Fibroblast of lung (primary cell): Measurements from ENCODE around the gene KCNH2. TPM values are rescaled to one million over a fixed set of nuclear protein-coding genes. Genes with fewer than 3 reads are reported as not detected.

Experiments used
- DNase-seq, 2 donors: peaks; one replicate each; pipeline versions ENCODE4 v3.0.0 to v3.0.0-alpha.2; 2010; ENCODE audit warnings: low read depth in 2 of 2
- H2AFZ ChIP-seq: 2 replicates; pipeline ENCODE4 v1.5.1; 2012; ENCODE audit warnings: low read length, control low read depth, inconsistent platforms
- H3K27ac ChIP-seq: 2 replicates; pipeline ENCODE4 v1.5.1; 2011; ENCODE audit warnings: low read length, control low read depth; ENCODE audit not compliant: insufficient read depth
- H3K27me3 ChIP-seq: 2 replicates; pipeline ENCODE4 v1.5.1; 2011; ENCODE audit warnings: mild to moderate bottlenecking, low read length; ENCODE audit not compliant: control insufficient read depth, insufficient read depth
- H3K36me3 ChIP-seq: 2 replicates; pipeline ENCODE4 v1.5.1; 2011; ENCODE audit warnings: low read length; ENCODE audit not compliant: control insufficient read depth, insufficient read depth
- H3K4me1 ChIP-seq: 2 replicates; pipeline ENCODE4 v1.5.1; 2011; ENCODE audit warnings: low read length; ENCODE audit not compliant: control insufficient read depth, insufficient read depth; ENCODE audit errors: extremely low read depth
- H3K4me2 ChIP-seq: 2 replicates; pipeline ENCODE4 v1.5.1; 2011; ENCODE audit warnings: low read length, control low read depth; ENCODE audit not compliant: insufficient read depth; ENCODE audit errors: extremely low read depth
- H3K4me3 ChIP-seq, 4 experiments: fragments of 200-600 bp in 1 of 4; sonication (generic) in 1 of 4; replicated peaks in 1 of 4; 2 replicates each; pipeline ENCODE4 v1.5.1; 2011 to 2016; ENCODE audit warnings: low read length in 4 of 4, low read depth in 3 of 4, mild to moderate bottlenecking in 3 of 4, control low read depth in 2 of 4, inconsistent platforms in 1 of 4, mixed read lengths in 1 of 4; ENCODE audit not compliant: insufficient read depth in 1 of 4; ENCODE audit errors: control extremely low read depth in 1 of 4
- H3K79me2 ChIP-seq: 2 replicates; pipeline ENCODE4 v1.5.1; 2012; ENCODE audit warnings: mild to moderate bottlenecking, low read length, inconsistent platforms; ENCODE audit not compliant: control insufficient read depth, insufficient read depth
- H3K9ac ChIP-seq: 2 replicates; pipeline ENCODE4 v1.5.1; 2011; ENCODE audit warnings: mild to moderate bottlenecking, low read length, control low read depth; ENCODE audit not compliant: insufficient read depth
- H3K9me3 ChIP-seq: 2 replicates; pipeline ENCODE4 v1.5.1; 2012; ENCODE audit warnings: low read depth, low read length; ENCODE audit not compliant: control insufficient read depth, insufficient read depth
- H4K20me1 ChIP-seq: 2 replicates; pipeline ENCODE4 v1.5.1; 2011; ENCODE audit warnings: low read length; ENCODE audit not compliant: control insufficient read depth, insufficient read depth; ENCODE audit errors: extremely low read depth
- EZH2 ChIP-seq: IDR thresholded peaks from 2 replicates; pipeline ENCODE4 v1.5.1; 2012; ENCODE audit warnings: low read length, control low read depth, mild to moderate bottlenecking; ENCODE audit errors: missing control alignments
- polyA plus RNA-seq, 2 donors: library from polyadenylated mRNA; depleted of rRNA in 1 of 2; stranded (reverse) in 1 of 2; unstranded in 1 of 2; fragments of >200 nt; gene quantifications; 2 replicates each; pipeline ENCODE4 v1.2.1, GENCODE V29; 2011 to 2012; ENCODE audit warnings: missing spikeins in 1 of 2
- total RNA-seq: library from RNA; depleted of rRNA; stranded (reverse); fragments of >200 nt; gene quantifications from 2 replicates; pipeline ENCODE4 v1.2.1, GENCODE V29; 2014
- TF ChIP-seq, protein P1 (sequence below), 2 donors: IDR thresholded peaks in 1 of 2; conservative IDR thresholded peaks in 1 of 2; 1 replicate in 1 of 2; 2 replicates in 1 of 2; pipeline ENCODE4 v1.5.1; 2011 to 2012; ENCODE audit warnings: low read length in 2 of 2, control low read depth in 1 of 2, inconsistent platforms in 1 of 2, low read depth in 1 of 2, mild to moderate bottlenecking in 1 of 2

KCNH2 gene
- total and polyA plus RNA-seq, 2 donors (not counting 1 experiment from before 2014, with no cell fraction given) = 0.15 to 6.1 TPM

DNA sequence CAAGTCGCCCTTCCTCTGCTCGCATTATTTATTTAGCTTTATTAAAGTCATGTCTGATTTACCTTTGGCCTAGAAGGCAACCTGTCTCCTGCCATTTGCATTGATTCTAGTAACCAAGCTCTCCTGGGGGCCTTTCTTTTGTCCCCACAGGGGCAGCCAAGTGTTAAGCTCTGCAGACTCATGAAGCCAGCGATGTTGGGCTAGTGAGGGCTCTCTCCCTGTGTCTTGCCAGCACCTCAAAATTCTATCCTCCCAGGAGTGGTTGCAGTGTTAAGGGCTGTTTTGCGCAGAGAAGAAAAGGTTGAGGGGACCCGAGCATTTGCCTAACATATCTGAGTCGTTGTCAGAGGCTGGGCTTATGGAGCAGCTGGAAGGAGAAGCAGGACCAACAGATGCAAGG is 63.9 kb downstream of the KCNH2 start:
- H3K27ac ChIP-seq = no peak overlapping the region
- no peak for TF ChIP-seq EZH2
- TF ChIP-seq, protein P1, sequence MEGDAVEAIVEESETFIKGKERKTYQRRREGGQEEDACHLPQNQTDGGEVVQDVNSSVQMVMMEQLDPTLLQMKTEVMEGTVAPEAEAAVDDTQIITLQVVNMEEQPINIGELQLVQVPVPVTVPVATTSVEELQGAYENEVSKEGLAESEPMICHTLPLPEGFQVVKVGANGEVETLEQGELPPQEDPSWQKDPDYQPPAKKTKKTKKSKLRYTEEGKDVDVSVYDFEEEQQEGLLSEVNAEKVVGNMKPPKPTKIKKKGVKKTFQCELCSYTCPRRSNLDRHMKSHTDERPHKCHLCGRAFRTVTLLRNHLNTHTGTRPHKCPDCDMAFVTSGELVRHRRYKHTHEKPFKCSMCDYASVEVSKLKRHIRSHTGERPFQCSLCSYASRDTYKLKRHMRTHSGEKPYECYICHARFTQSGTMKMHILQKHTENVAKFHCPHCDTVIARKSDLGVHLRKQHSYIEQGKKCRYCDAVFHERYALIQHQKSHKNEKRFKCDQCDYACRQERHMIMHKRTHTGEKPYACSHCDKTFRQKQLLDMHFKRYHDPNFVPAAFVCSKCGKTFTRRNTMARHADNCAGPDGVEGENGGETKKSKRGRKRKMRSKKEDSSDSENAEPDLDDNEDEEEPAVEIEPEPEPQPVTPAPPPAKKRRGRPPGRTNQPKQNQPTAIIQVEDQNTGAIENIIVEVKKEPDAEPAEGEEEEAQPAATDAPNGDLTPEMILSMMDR (conservative IDR thresholded peaks at IDR 0.05 in 1 of 2, IDR thresholded peaks at IDR 0.05 in 1 of 2; ENCODE audit: low read depth in 1 of 2, low read length in 2 of 2) = no peak
- H3K4me3 ChIP-seq = no peak overlapping the region
- no peak overlapping the region for H3K9ac ChIP-seq
- no peak overlapping the region for H3K4me2 ChIP-seq
- no peaks in the 10 kb centered on the region for H3K4me1 ChIP-seq
- H3K9me3 ChIP-seq = no peaks in the 10 kb centered on the region
- H2AFZ ChIP-seq = no peak overlapping the region
- no peaks in the 10 kb centered on the region for H4K20me1 ChIP-seq
- no peaks in the 10 kb centered on the region for H3K79me2 ChIP-seq
- no peaks in the 10 kb centered on the region for H3K36me3 ChIP-seq
- H3K27me3 ChIP-seq = no peaks in the 10 kb centered on the region
- no peak for DNase-seq

DNA sequence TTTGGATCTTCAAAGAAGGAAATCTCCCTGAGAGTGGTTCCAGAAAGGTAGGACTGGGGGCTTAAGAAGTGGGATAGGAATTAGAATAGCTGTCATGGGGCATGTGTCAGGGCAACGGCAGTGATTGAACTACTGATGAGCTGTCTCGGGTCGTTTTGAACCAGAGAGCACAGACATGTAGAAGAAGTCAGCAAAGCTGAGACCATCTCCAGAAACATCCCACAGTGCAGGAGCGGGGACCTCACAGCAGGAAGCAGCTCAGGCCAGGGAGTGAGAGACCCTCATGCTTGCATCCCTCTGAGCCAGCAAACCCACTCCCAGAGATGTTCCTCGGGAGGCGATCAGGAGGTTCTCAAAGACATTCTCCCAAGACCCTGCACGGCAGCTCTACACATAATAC is 65.7 kb downstream of the KCNH2 start:
- H3K9me3 ChIP-seq = no peaks in the 10 kb centered on the region
- H2AFZ ChIP-seq = no peak overlapping the region
- H4K20me1 ChIP-seq = no peaks in the 10 kb centered on the region
- TF ChIP-seq, protein P1 (conservative IDR thresholded peaks at IDR 0.05 in 1 of 2, IDR thresholded peaks at IDR 0.05 in 1 of 2; ENCODE audit: low read depth in 1 of 2, low read length in 2 of 2) = no peak
- TF ChIP-seq EZH2 = no peak
- no peak overlapping the region for H3K9ac ChIP-seq
- H3K79me2 ChIP-seq = no peaks in the 10 kb centered on the region
- no peak overlapping the region for H3K4me3 ChIP-seq
- no peak overlapping the region for H3K4me2 ChIP-seq
- H3K36me3 ChIP-seq = no peaks in the 10 kb centered on the region
- no peak for DNase-seq
- no peaks in the 10 kb centered on the region for H3K4me1 ChIP-seq
- no peaks in the 10 kb centered on the region for H3K27me3 ChIP-seq
- H3K27ac ChIP-seq = no peak overlapping the region

DNA sequence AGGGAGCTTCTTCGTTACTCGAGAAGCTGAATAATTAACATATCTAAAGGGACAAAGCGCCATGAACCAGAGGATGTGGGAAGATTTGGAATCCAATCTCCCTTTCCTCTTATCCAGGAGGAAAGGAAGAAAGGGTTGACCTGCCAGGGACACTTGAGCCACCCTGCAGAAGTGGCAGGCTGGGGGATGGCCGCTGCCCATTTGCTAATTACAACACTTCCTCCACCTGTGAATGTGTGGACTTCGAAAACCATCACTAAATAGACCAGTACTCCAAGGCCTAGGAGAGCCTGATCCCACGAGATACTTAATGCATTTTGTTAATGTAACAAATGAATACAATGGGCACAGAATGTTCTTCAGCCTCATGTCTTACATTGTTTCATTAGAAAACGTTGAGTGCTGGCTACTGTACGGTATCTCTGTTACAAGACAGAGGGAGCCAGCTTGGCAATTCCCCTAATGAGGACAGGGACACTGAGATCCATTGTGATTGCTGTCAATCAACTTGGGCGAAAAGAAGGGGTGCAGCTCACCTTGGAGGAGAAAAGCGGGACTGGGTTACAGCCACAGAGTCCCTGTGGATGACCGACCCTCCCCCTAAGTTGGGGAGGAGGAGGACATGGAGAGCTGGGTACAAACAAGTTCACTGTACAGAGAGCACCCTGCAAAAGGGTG is 66.4 kb downstream of the KCNH2 start:
- no peaks in the 10 kb centered on the region for H3K9me3 ChIP-seq
- no peaks in the 10 kb centered on the region for H4K20me1 ChIP-seq
- no peak for DNase-seq
- H3K9ac ChIP-seq = no peak overlapping the region
- no peak for TF ChIP-seq EZH2
- TF ChIP-seq, protein P1 (conservative IDR thresholded peaks at IDR 0.05 in 1 of 2, IDR thresholded peaks at IDR 0.05 in 1 of 2; ENCODE audit: low read depth in 1 of 2, low read length in 2 of 2) = no peak
- H3K36me3 ChIP-seq = no peaks in the 10 kb centered on the region
- H3K4me2 ChIP-seq = no peak overlapping the region
- H3K4me3 ChIP-seq = no peak overlapping the region
- no peaks in the 10 kb centered on the region for H3K79me2 ChIP-seq
- H3K27ac ChIP-seq = no peak overlapping the region
- no peaks in the 10 kb centered on the region for H3K4me1 ChIP-seq
- no peak overlapping the region for H2AFZ ChIP-seq
- H3K27me3 ChIP-seq = no peaks in the 10 kb centered on the region
